ENCODE results near the gene SKA1. TPM values are rescaled to one million over a fixed set of nuclear protein-coding genes. Genes with fewer than 3 reads are reported as not detected.
"Not testable (repeated sequence)": the region's sequence is repeated elsewhere in the genome, so short reads cannot be mapped to it uniquely, and the experiment has no call there.

SKA1 gene
- polyA plus RNA-seq, 1 donor = 4.3 TPM

- no peak overlapping the region for H3K27ac ChIP-seq (ENCODE audit: low read length)
- WGBS (ENCODE audit: insufficient coverage, low lambda C conversion rate) = no CpG with 5 or more reads among the region's 3 CpGs
- H3K36me3 ChIP-seq (ENCODE audit: control insufficient read depth, insufficient read depth, low read length) = no peaks in the 10 kb centered on the region
- H3K27me3 ChIP-seq (ENCODE audit: control insufficient read depth, insufficient read depth, low read length) = no peaks in the 10 kb centered on the region
- peaks cover 8% of the 10 kb centered on the region for H3K4me1 ChIP-seq (ENCODE audit: control insufficient read depth, insufficient read depth, low read length)
- no peak for DNase-seq
- no peak overlapping the region for H3K4me3 ChIP-seq (ENCODE audit: low read length)
- H3K9me3 ChIP-seq (ENCODE audit: control insufficient read depth, low read depth, low read length) = no peaks in the 10 kb centered on the region
Measured at GRCh38 chr18:50393802-50394201, 19.0 kb downstream of the SKA1 start.

GRCh38 chr18:50395093-50395492 lies 20.2 kb downstream of the SKA1 start:
- no peak for DNase-seq
- WGBS (ENCODE audit: insufficient coverage, low lambda C conversion rate) = 100% methylated on average over 1 of the region's 2 CpGs
- H3K27ac ChIP-seq (ENCODE audit: low read length) = no peak overlapping the region
- peaks cover 2% of the 10 kb centered on the region for H3K27me3 ChIP-seq (ENCODE audit: control insufficient read depth, insufficient read depth, low read length)
- H3K4me1 ChIP-seq (ENCODE audit: control insufficient read depth, insufficient read depth, low read length) = peaks cover 8% of the 10 kb centered on the region
- no peaks in the 10 kb centered on the region for H3K9me3 ChIP-seq (ENCODE audit: control insufficient read depth, low read depth, low read length)
- H3K4me3 ChIP-seq (ENCODE audit: low read length) = no peak overlapping the region
- H3K36me3 ChIP-seq (ENCODE audit: control insufficient read depth, insufficient read depth, low read length) = no peaks in the 10 kb centered on the region

- Histone ChIP-seq H3K27me3 (ENCODE audit: control insufficient read depth, insufficient read depth, low read length) (peaks cover 2% of the 10 kb centered on the region), H3K27ac (ENCODE audit: low read length) (peak overlapping the region; percentile 28), H3K36me3 (ENCODE audit: control insufficient read depth, insufficient read depth, low read length) (no peaks in the 10 kb centered on the region), H3K9me3 (ENCODE audit: control insufficient read depth, low read depth, low read length) (no peaks in the 10 kb centered on the region), H3K4me3 (ENCODE audit: low read length) (no peak overlapping the region), H3K4me1 (ENCODE audit: control insufficient read depth, insufficient read depth, low read length) (peaks cover 14% of the 10 kb centered on the region)
- DNase-seq = peak; percentile 64 to 78
- 0% methylated on average over 1 of the region's 5 CpGs for WGBS (ENCODE audit: insufficient coverage, low lambda C conversion rate)
Measured at GRCh38 chr18:50396005-50396660, 21.3 kb downstream of the SKA1 start.

GRCh38 chr18:50397023-50397422 lies 22.2 kb downstream of the SKA1 start:
- Histone ChIP-seq H3K9me3 (ENCODE audit: control insufficient read depth, low read depth, low read length) (no peaks in the 10 kb centered on the region), H3K36me3 (ENCODE audit: control insufficient read depth, insufficient read depth, low read length) (no peaks in the 10 kb centered on the region), H3K27me3 (ENCODE audit: control insufficient read depth, insufficient read depth, low read length) (peaks cover 5% of the 10 kb centered on the region), H3K4me3 (ENCODE audit: low read length) (no peak overlapping the region), H3K27ac (ENCODE audit: low read length) (no peak overlapping the region), H3K4me1 (ENCODE audit: control insufficient read depth, insufficient read depth, low read length) (peaks cover 22% of the 10 kb centered on the region)
- no peak for DNase-seq
- WGBS (ENCODE audit: insufficient coverage, low lambda C conversion rate) = 100% methylated on average over 1 of the region's 4 CpGs

- no peak overlapping the region for H3K27ac ChIP-seq (ENCODE audit: low read length)
- no peak for DNase-seq
- no peaks in the 10 kb centered on the region for H3K36me3 ChIP-seq (ENCODE audit: control insufficient read depth, insufficient read depth, low read length)
- H3K4me1 ChIP-seq (ENCODE audit: control insufficient read depth, insufficient read depth, low read length) = peaks cover 25% of the 10 kb centered on the region
- H3K4me3 ChIP-seq (ENCODE audit: low read length) = no peak overlapping the region
- 25% methylated on average over 1 of the region's 10 CpGs for WGBS (ENCODE audit: insufficient coverage, low lambda C conversion rate)
- no peaks in the 10 kb centered on the region for H3K9me3 ChIP-seq (ENCODE audit: control insufficient read depth, low read depth, low read length)
- H3K27me3 ChIP-seq (ENCODE audit: control insufficient read depth, insufficient read depth, low read length) = peaks cover 8% of the 10 kb centered on the region
Measured at GRCh38 chr18:50398099-50398498, 23.3 kb downstream of the SKA1 start.

- peaks cover 29% of the 10 kb centered on the region for H3K4me1 ChIP-seq (ENCODE audit: control insufficient read depth, insufficient read depth, low read length)
- no peak for DNase-seq
- no CpG with 5 or more reads among the region's 1 CpG for WGBS (ENCODE audit: insufficient coverage, low lambda C conversion rate)
- H3K27ac ChIP-seq (ENCODE audit: low read length) = no peak overlapping the region
- no peaks in the 10 kb centered on the region for H3K36me3 ChIP-seq (ENCODE audit: control insufficient read depth, insufficient read depth, low read length)
- H3K4me3 ChIP-seq (ENCODE audit: low read length) = no peak overlapping the region
- H3K27me3 ChIP-seq (ENCODE audit: control insufficient read depth, insufficient read depth, low read length) = peaks cover 8% of the 10 kb centered on the region
- H3K9me3 ChIP-seq (ENCODE audit: control insufficient read depth, low read depth, low read length) = no peaks in the 10 kb centered on the region
Measured at GRCh38 chr18:50398947-50399346, 24.1 kb downstream of the SKA1 start.

- H3K9me3 ChIP-seq (ENCODE audit: control insufficient read depth, low read depth, low read length) = no peaks in the 10 kb centered on the region
- H3K27ac ChIP-seq (ENCODE audit: low read length) = no peak overlapping the region
- no peak overlapping the region for H3K4me3 ChIP-seq (ENCODE audit: low read length)
- no peaks in the 10 kb centered on the region for H3K36me3 ChIP-seq (ENCODE audit: control insufficient read depth, insufficient read depth, low read length)
- no peak for DNase-seq
- WGBS (ENCODE audit: insufficient coverage, low lambda C conversion rate) = 80% methylated on average over 3 of the region's 4 CpGs
- H3K27me3 ChIP-seq (ENCODE audit: control insufficient read depth, insufficient read depth, low read length) = peaks cover 8% of the 10 kb centered on the region
- H3K4me1 ChIP-seq (ENCODE audit: control insufficient read depth, insufficient read depth, low read length) = peaks cover 33% of the 10 kb centered on the region
Measured at GRCh38 chr18:50399582-50399981, 24.7 kb downstream of the SKA1 start.

GRCh38 chr18:50400438-50400837 lies 25.6 kb downstream of the SKA1 start:
- peaks cover 39% of the 10 kb centered on the region for H3K4me1 ChIP-seq (ENCODE audit: control insufficient read depth, insufficient read depth, low read length)
- H3K27ac ChIP-seq (ENCODE audit: low read length); H3K4me3 ChIP-seq (ENCODE audit: low read length); H3K9me3 ChIP-seq (ENCODE audit: control insufficient read depth, low read depth, low read length); H3K36me3 ChIP-seq (ENCODE audit: control insufficient read depth, insufficient read depth, low read length); H3K27me3 ChIP-seq (ENCODE audit: control insufficient read depth, insufficient read depth, low read length): not testable (repeated sequence)
- 8% methylated on average over 4 of the region's 5 CpGs for WGBS (ENCODE audit: insufficient coverage, low lambda C conversion rate)
- peak in 1 of 2 donors; percentile 36 for DNase-seq

GRCh38 chr18:50401295-50401694 lies 26.4 kb downstream of the SKA1 start:
- Histone ChIP-seq H3K36me3 (ENCODE audit: control insufficient read depth, insufficient read depth, low read length) (no peaks in the 10 kb centered on the region), H3K27me3 (ENCODE audit: control insufficient read depth, insufficient read depth, low read length) (peaks cover 8% of the 10 kb centered on the region), H3K4me1 (ENCODE audit: control insufficient read depth, insufficient read depth, low read length) (peaks cover 41% of the 10 kb centered on the region), H3K4me3 (ENCODE audit: low read length) (no peak overlapping the region), H3K27ac (ENCODE audit: low read length) (peak overlapping the region; percentile 2), H3K9me3 (ENCODE audit: control insufficient read depth, low read depth, low read length) (no peaks in the 10 kb centered on the region)
- peak; percentile 22 to 61 for DNase-seq
- WGBS (ENCODE audit: insufficient coverage, low lambda C conversion rate) = 10% methylated on average over 2 of the region's 18 CpGs

GRCh38 chr18:50401888-50402287 lies 27.0 kb downstream of the SKA1 start:
- Histone ChIP-seq H3K4me1 (ENCODE audit: control insufficient read depth, insufficient read depth, low read length) (peaks cover 41% of the 10 kb centered on the region), H3K27me3 (ENCODE audit: control insufficient read depth, insufficient read depth, low read length) (peaks cover 8% of the 10 kb centered on the region), H3K27ac (ENCODE audit: low read length) (no peak overlapping the region), H3K36me3 (ENCODE audit: control insufficient read depth, insufficient read depth, low read length) (no peaks in the 10 kb centered on the region), H3K9me3 (ENCODE audit: control insufficient read depth, low read depth, low read length) (no peaks in the 10 kb centered on the region), H3K4me3 (ENCODE audit: low read length) (no peak overlapping the region)
- peak; percentile 79 to 85 for DNase-seq
- no CpG with 5 or more reads among the region's 21 CpGs for WGBS (ENCODE audit: insufficient coverage, low lambda C conversion rate)
